HG03521 (cell line): ENCODE data around the gene ZNF491.
"Not testable (repeated sequence)": the region's sequence is repeated elsewhere in the genome, so short reads cannot be mapped to it uniquely, and the experiment has no call there.

ENCODE experiments used
- ATAC-seq: cut with Tn5 transposase; IDR thresholded peaks from one replicate; pipeline ENCODE4 v1.9.1; 2021; ENCODE audit warnings: mild to moderate bottlenecking, moderate library complexity; ENCODE audit not compliant: unreplicated experiment

Gene ZNF491

GRCh38 chr19:11798391-11799330, at the start of gene ZNF491:
ZNF491 (plus strand) TSS chr19:11798523; CDS start chr19:11805954, 7,431 bp downstream.
- ATAC-seq = peak; percentile 88

GRCh38 chr19:11749751-11750150, 48.6 kb upstream of the ZNF491 start:
- ATAC-seq = no peak

- ATAC-seq = no peak
Measured at GRCh38 chr19:11752244-11752736, 46.0 kb upstream of the ZNF491 start.

- ATAC-seq = no peak
Measured at GRCh38 chr19:11754663-11755062, 43.7 kb upstream of the ZNF491 start.

- ATAC-seq = no peak
Measured at GRCh38 chr19:11756965-11757364, 41.4 kb upstream of the ZNF491 start.

GRCh38 chr19:11759805-11760204, 38.5 kb upstream of the ZNF491 start:
- ATAC-seq = no peak

- no peak for ATAC-seq
Measured at GRCh38 chr19:11763117-11763516, 35.2 kb upstream of the ZNF491 start.

GRCh38 chr19:11763611-11764010, 34.7 kb upstream of the ZNF491 start:
- ATAC-seq = no peak

- peak; percentile 93 for ATAC-seq
Measured at GRCh38 chr19:11766597-11767591, 31.4 kb upstream of the ZNF491 start, which contains the start of gene ZNF441. ZNF441 (plus strand) TSS chr19:11767000; CDS start chr19:11767194, 194 bp downstream.

- peak; percentile 16 for ATAC-seq
Measured at GRCh38 chr19:11767633-11768133, 30.6 kb upstream of the ZNF491 start.

GRCh38 chr19:11769995-11770394, 28.3 kb upstream of the ZNF491 start:
- ATAC-seq = no peak

- ATAC-seq = not testable (repeated sequence)
Measured at GRCh38 chr19:11771520-11771919, 26.8 kb upstream of the ZNF491 start.

- not testable (repeated sequence) for ATAC-seq
Measured at GRCh38 chr19:11776669-11777068, 21.7 kb upstream of the ZNF491 start.

- ATAC-seq = no peak
Measured at GRCh38 chr19:11780431-11781020, 17.8 kb upstream of the ZNF491 start.

GRCh38 chr19:11781295-11782057, 16.8 kb upstream of the ZNF491 start:
- no peak for ATAC-seq

GRCh38 chr19:11783767-11784166, 14.6 kb upstream of the ZNF491 start:
- ATAC-seq = no peak

GRCh38 chr19:11784356-11784755, 14.0 kb upstream of the ZNF491 start:
- ATAC-seq = no peak

GRCh38 chr19:11787536-11787935, 10.8 kb upstream of the ZNF491 start:
- ATAC-seq = no peak

- ATAC-seq = no peak
Measured at GRCh38 chr19:11792942-11793341, 5.4 kb upstream of the ZNF491 start.

GRCh38 chr19:11797491-11797890, 832 bp upstream of the ZNF491 start:
- ATAC-seq = peak; percentile 49
